HCT116 (cell line): ENCODE measurements around the gene IRF8. TPM values are rescaled to one million over a fixed set of nuclear protein-coding genes. Genes with fewer than 3 reads are reported as not detected.

Experiments used
- ATAC-seq: fragments of 200-7000 bp; cut with Tn5 transposase; 2 replicates; pipeline ENCODE4 v1.9.1; 2020; ENCODE audit warnings: mild to moderate bottlenecking, moderate library complexity
- BruUV-seq: library from RNA; stranded (reverse); fragments of 400-500 nt; replicated peaks from 2 replicates; lab custom pipeline; 2021; lab: Mats Ljungman, UMichigan
- CTCF ChIA-PET: fragments of 300-600 bp; sonication (Branson Sonifier 250); formaldehyde crosslinking; loops from one replicate; lab custom pipeline; 2021; ENCODE audit warnings: antibody characterized with exemption; lab: Charles Lee
- POLR2A ChIA-PET: fragments of 300-600, 350-600 bp; sonication (Branson Sonifier 250); formaldehyde crosslinking; loops from one replicate; lab custom pipeline; 2021; ENCODE audit warnings: antibody characterized with exemption; lab: Charles Lee
- RAD21 ChIA-PET, 2 experiments: fragments of 300-600 bp; sonication (Branson Sonifier 250); formaldehyde crosslinking; loops; one replicate each; lab custom pipeline; 2023; ENCODE audit warnings: low total read pairs in 2 of 2; ENCODE audit not compliant: uncharacterized antibody in 2 of 2, unreplicated experiment in 2 of 2, low non-redundant PET in 1 of 2; lab: Charles Lee
- DNase-seq: peaks from one replicate; pipeline ENCODE4 v3.0.0-alpha.2; 2010; ENCODE audit warnings: low read depth, low spot score
- H2AFZ ChIP-seq: fragments of 200-600 bp; shearing (Covaris generic), sonication (generic); 2 replicates; pipeline ENCODE4 v1.6.1; 2017; ENCODE audit warnings: low read depth, mixed run types, mixed read lengths, antibody characterized with exemption, low read length; ENCODE audit not compliant: poor library complexity, severe bottlenecking
- H3K27ac ChIP-seq: 2 replicates; pipeline ENCODE4 v1.5.1; 2012; ENCODE audit warnings: low read depth, low read length
- H3K27me3 ChIP-seq: fragments of 200-600 bp; sonication (generic); 2 replicates; pipeline ENCODE4 v1.6.1; 2016; ENCODE audit warnings: mixed run types, low read length, mixed read lengths; ENCODE audit not compliant: insufficient read depth
- H3K36me3 ChIP-seq, 2 experiments: fragments of 200-500 bp in 1 of 2; fragments of 200-600 bp in 1 of 2; sonication (Bioruptor generic) in 1 of 2; sonication (generic) in 1 of 2; 2 replicates each; pipeline versions ENCODE4 v1.5.1 to v1.6.1; 2014 to 2016; ENCODE audit warnings: low read length in 2 of 2, inconsistent platforms in 1 of 2, mixed read lengths in 1 of 2, mixed run types in 1 of 2; ENCODE audit not compliant: insufficient read depth in 2 of 2, control insufficient read depth in 1 of 2
- H3K4me1 ChIP-seq, 2 experiments: fragments of 200-600 bp in 1 of 2; sonication (generic) in 1 of 2; 2 replicates each; pipeline versions ENCODE4 v1.5.1 to v1.6.1; 2012 to 2017; ENCODE audit warnings: low read length in 2 of 2, inconsistent platforms in 1 of 2, mild to moderate bottlenecking in 1 of 2, mixed read lengths in 1 of 2, mixed run types in 1 of 2, moderate library complexity in 1 of 2; ENCODE audit not compliant: insufficient read depth in 2 of 2, control insufficient read depth in 1 of 2
- H3K4me2 ChIP-seq: fragments of 200-600 bp; sonication (generic); 2 replicates; pipeline ENCODE4 v1.6.1; 2017; ENCODE audit warnings: mixed run types, low read length, mixed read lengths
- H3K4me3 ChIP-seq, 2 experiments: fragments of 200-600 bp in 1 of 2; sonication (generic) in 1 of 2; replicated peaks in 1 of 2; 2 replicates each; pipeline ENCODE4 v1.5.1; 2011 to 2016; ENCODE audit warnings: low read length in 2 of 2, control low read depth in 1 of 2, low read depth in 1 of 2, mild to moderate bottlenecking in 1 of 2, mixed read lengths in 1 of 2, mixed run types in 1 of 2
- H3K79me2 ChIP-seq: fragments of 200-600 bp; sonication (generic); 2 replicates; pipeline ENCODE4 v1.6.1; 2017; ENCODE audit warnings: mild to moderate bottlenecking, mixed run types, low read length, moderate library complexity, mixed read lengths; ENCODE audit not compliant: insufficient read depth
- H3K9ac ChIP-seq: fragments of 200-600 bp; sonication (generic); 2 replicates; pipeline ENCODE4 v1.6.1; 2016; ENCODE audit warnings: low read length, mixed read lengths
- H3K9me2 ChIP-seq: fragments of 200-600 bp; sonication (generic), shearing (Covaris generic); 2 replicates; pipeline ENCODE4 v1.6.1; 2017; ENCODE audit warnings: mixed run types, mild to moderate bottlenecking, moderate library complexity; ENCODE audit not compliant: insufficient read depth
- H3K9me3 ChIP-seq, 2 experiments: fragments of 200-500 bp in 1 of 2; fragments of 200-600 bp in 1 of 2; sonication (Bioruptor generic) in 1 of 2; sonication (generic) in 1 of 2; 2 replicates each; pipeline ENCODE4 v1.6.1; 2014 to 2017; ENCODE audit warnings: low read length in 2 of 2, mixed read lengths in 2 of 2, inconsistent platforms in 1 of 2, low read depth in 1 of 2, mild to moderate bottlenecking in 1 of 2, mixed run types in 1 of 2, moderate library complexity in 1 of 2; ENCODE audit not compliant: control insufficient read depth in 1 of 2, insufficient read depth in 1 of 2
- H4K20me1 ChIP-seq: fragments of 200-600 bp; sonication (generic), shearing (Covaris generic); 2 replicates; pipeline ENCODE4 v1.6.1; 2017; ENCODE audit warnings: mixed run types, mild to moderate bottlenecking, moderate library complexity; ENCODE audit not compliant: insufficient read depth
- CBX3 ChIP-seq: IDR thresholded peaks from 2 replicates; pipeline ENCODE4 v1.6.1; 2012; ENCODE audit warnings: low read depth
- CEBPB ChIP-seq: IDR thresholded peaks from 2 replicates; pipeline ENCODE4 v1.6.1; 2012; ENCODE audit warnings: low read depth
- EGR1 ChIP-seq: IDR thresholded peaks from 2 replicates; pipeline ENCODE4 v1.6.1; 2012; ENCODE audit warnings: low read depth
- ELF1 ChIP-seq: IDR thresholded peaks from 2 replicates; pipeline ENCODE4 v1.6.1; 2012; ENCODE audit warnings: low read depth, borderline replicate concordance
- EZH2 ChIP-seq: fragments of 200-600 bp; sonication (generic); IDR thresholded peaks from 2 replicates; pipeline ENCODE4 v1.6.1; 2017; ENCODE audit warnings: antibody characterized with exemption, mixed run types
- FOSL1 ChIP-seq: IDR thresholded peaks from 2 replicates; pipeline ENCODE4 v1.6.1; 2012; ENCODE audit warnings: low read depth
- JUND ChIP-seq: IDR thresholded peaks from 2 replicates; pipeline ENCODE4 v1.6.1; 2012
- MAX ChIP-seq: IDR thresholded peaks from 2 replicates; pipeline ENCODE4 v1.6.1; 2012
- POLR2AphosphoS5 ChIP-seq: IDR thresholded peaks from 2 replicates; pipeline ENCODE4 v1.6.1; 2011; ENCODE audit warnings: mild to moderate bottlenecking, low read depth, low read length, moderate library complexity
- SIN3A ChIP-seq: IDR thresholded peaks from 2 replicates; pipeline ENCODE4 v1.6.1; 2012; ENCODE audit warnings: low read depth
- SP1 ChIP-seq: IDR thresholded peaks from 2 replicates; pipeline ENCODE4 v1.6.1; 2012; ENCODE audit warnings: low read depth
- SRF ChIP-seq: IDR thresholded peaks from 2 replicates; pipeline ENCODE4 v1.6.1; 2012; ENCODE audit warnings: low read depth
- TCF7L2 ChIP-seq: IDR thresholded peaks from 2 replicates; pipeline ENCODE4 v1.7.0; 2011; ENCODE audit warnings: borderline replicate concordance, inconsistent platforms; ENCODE audit not compliant: insufficient read depth, insufficient read length; ENCODE audit errors: extremely low read depth
- YY1 ChIP-seq: IDR thresholded peaks from 2 replicates; pipeline ENCODE4 v1.6.1; 2011; ENCODE audit warnings: low read length, low read depth, moderate library complexity, mild to moderate bottlenecking; ENCODE audit not compliant: insufficient replicate concordance; ENCODE audit errors: extremely low read depth
- ZBTB33 ChIP-seq: IDR thresholded peaks from 2 replicates; pipeline ENCODE4 v1.6.1; 2011; ENCODE audit warnings: mild to moderate bottlenecking, low read length, moderate library complexity; ENCODE audit not compliant: insufficient replicate concordance; ENCODE audit errors: extremely low read depth
- ZFX ChIP-seq: fragments of 450-650 bp; IDR thresholded peaks from 2 replicates; pipeline ENCODE4 v1.6.1; 2017
- intact Hi-C: fragments of 100-400 bp; cut with micrococcal nuclease; formaldehyde crosslinking; loops from 2 replicates; pipeline ENCODE4 v1.10.0; 2022
- total RNA-seq: library from RNA; stranded (reverse); gene quantifications from one replicate; pipeline ENCODE4 v1.2.1, GENCODE V29; 2021; ENCODE audit not compliant: unreplicated experiment

Gene IRF8
- total RNA-seq, 1 experiment from 2014 or later, result 0.61 TPM

- H3K27me3 ChIP-seq, result peaks cover 26% of the 10 kb centered on the region; the same call in 1 of the 2 replicates
Observed at GRCh38 chr16:85928401-85928820, 29.4 kb downstream of the IRF8 start.

GRCh38 chr16:85929259-85929721 lies 30.3 kb downstream of the IRF8 start:
- ChIA-PET CTCF (no interaction called here), POLR2A (no interaction called here), RAD21 (no interaction called here)
- Histone ChIP-seq H3K36me3 (no peaks in the 10 kb centered on the region), H3K27ac (no peak overlapping the region), H3K4me2 (peak overlapping the region; percentile 24), H3K9ac (no peak overlapping the region), H3K9me2 (no peaks in the 10 kb centered on the region), H3K9me3 (no peaks in the 10 kb centered on the region), H3K79me2 (no peaks in the 10 kb centered on the region), H3K4me1 (peaks cover 3 to 10% of the 10 kb centered on the region in 2 experiments; a peak in 2 of 4 replicates), H3K27me3 (peaks cover 26% of the 10 kb centered on the region; the same call in 1 of the 2 replicates), H2AFZ (no peak overlapping the region), H3K4me3 (no peak overlapping the region), H4K20me1 (no peaks in the 10 kb centered on the region)
- TF ChIP-seq EZH2 (no peak), YY1 (no peak), SIN3A (no peak), ELF1 (no peak), ZBTB33 (no peak), POLR2AphosphoS5 (no peak), TCF7L2 (no peak), FOSL1 (no peak), MAX (no peak)
- intact Hi-C loops, result no loop called here
- BruUV-seq, result no TSS peak
- no peak for DNase-seq
- peak; percentile 61 for ATAC-seq

More at GRCh38 chr16:85928401-85928820, 29.4 kb downstream of the IRF8 start:
- H3K4me2 ChIP-seq, result no peak overlapping the region
- H3K9me2 ChIP-seq, result no peaks in the 10 kb centered on the region
- POLR2A ChIA-PET, result no interaction called here
- no peaks in the 10 kb centered on the region for H3K36me3 ChIP-seq
- BruUV-seq, result no TSS peak
- DNase-seq (no peak), ATAC-seq (no peak)
- no peaks in the 10 kb centered on the region for H3K9me3 ChIP-seq
- CTCF ChIA-PET, result no interaction called here
- RAD21 ChIA-PET, result no interaction called here
- TF ChIP-seq YY1 (no peak), JUND (no peak), MAX (no peak), CEBPB (no peak), SP1 (no peak), FOSL1 (no peak), CBX3 (no peak), ELF1 (no peak), ZFX (no peak), EGR1 (no peak), SRF (no peak)
- no peaks in the 10 kb centered on the region for H4K20me1 ChIP-seq
- H3K4me1 ChIP-seq, result peaks cover 3 to 10% of the 10 kb centered on the region in 2 experiments; a peak in 2 of 4 replicates
- H3K9ac ChIP-seq, result no peak overlapping the region
- intact Hi-C loops, result no loop called here
- H3K27ac ChIP-seq, result no peak overlapping the region
- H3K4me3 ChIP-seq, result no peak overlapping the region
- H2AFZ ChIP-seq, result no peak overlapping the region
- no peaks in the 10 kb centered on the region for H3K79me2 ChIP-seq
